Prostate gland (tissue), 2 donors: Measurements from ENCODE around the gene FGF22. TPM values are rescaled to one million over a fixed set of nuclear protein-coding genes. Genes with fewer than 3 reads are reported as not detected.
A peak's percentile ranks its signal among the peaks of the same experiment; 100 is the strongest.
"Not testable (repeated sequence)": the region's sequence is repeated elsewhere in the genome, so short reads cannot be mapped to it uniquely, and the experiment has no call there.

Experiments used
- DNase-seq: peaks from one replicate; pipeline ENCODE4 v3.0.0-alpha.2; 2019; ENCODE audit warnings: low spot score
- H3K27ac ChIP-seq, 2 donors: fragments of 200-600 bp; sonication (generic); 2 replicates each; pipeline ENCODE4 v1.5.1; 2017 to 2019
- H3K27me3 ChIP-seq: fragments of 200-600 bp; sonication (generic); replicated peaks from 2 replicates; pipeline ENCODE4 v1.5.1; 2019; ENCODE audit not compliant: insufficient read depth
- H3K36me3 ChIP-seq, 2 donors: fragments of 200-600 bp; sonication (generic); 1 replicate in 1 of 2; 2 replicates in 1 of 2; pipeline versions ENCODE4 v1.5.1 to v1.8.1; 2017 to 2019
- H3K4me1 ChIP-seq: fragments of 200-600 bp; sonication (generic); replicated peaks from 2 replicates; pipeline ENCODE4 v1.5.1; 2019
- H3K4me3 ChIP-seq, 2 donors: fragments of 200-600 bp; sonication (generic); 2 replicates each; pipeline ENCODE4 v1.5.1; 2017 to 2019
- H3K9me3 ChIP-seq: fragments of 200-600 bp; sonication (generic); 2 replicates; pipeline ENCODE4 v1.5.1; 2017
- CTCF ChIP-seq, 4 experiments: fragments of 200-600 bp in 2 of 4; fragments of 450-650 bp in 2 of 4; sonication (generic) in 2 of 4; IDR thresholded peaks; 1 replicate in 3 of 4; 2 replicates in 1 of 4; pipeline ENCODE4 v1.5.1; 2016 to 2019; ENCODE audit warnings: antibody characterized with exemption in 4 of 4, mild to moderate bottlenecking in 2 of 4, moderate library complexity in 2 of 4
- POLR2A ChIP-seq: fragments of 450-650 bp; IDR thresholded peaks from one replicate; pipeline ENCODE4 v1.6.1; 2016; ENCODE audit warnings: antibody characterized with exemption, mild to moderate bottlenecking
- POLR2AphosphoS5 ChIP-seq: sonication (generic); formaldehyde crosslinking; IDR thresholded peaks from one replicate; pipeline ENCODE4 v1.6.1; 2017; ENCODE audit warnings: antibody characterized with exemption
- WGBS: methylation state at CpG from one replicate; pipeline ENCODE4 v1.1.5; 2018; 5-methylcytosine and 5-hydroxymethylcytosine counted together
- intact Hi-C: fragments of 100-400 bp; cut with DNase I; formaldehyde crosslinking; loops from one replicate; pipeline ENCODE4 v1.14.2; 2022
- total RNA-seq, 2 donors: library from RNA; depleted of rRNA; stranded (reverse); fragments of >200 nt; gene quantifications; one replicate each; pipeline ENCODE4 v1.1.0, GENCODE V29; 2016

FGF22 gene
- total RNA-seq, 2 donors from 2014 or later: 4.4 TPM; not detected in 1

GRCh38 chr19:624433-625109 is 15.1 kb upstream of the FGF22 start:
- WGBS: 86% methylated on average over 24 of the region's 24 CpGs
- TF ChIP-seq POLR2A (no peak), CTCF (IDR thresholded peaks at IDR 0.05) (no peak), POLR2AphosphoS5 (no peak)
- no peak for DNase-seq
- H3K27me3 ChIP-seq: no peaks in the 10 kb centered on the region
- H3K36me3 ChIP-seq: peaks cover 0 to 18% of the 10 kb centered on the region in 2 donors
- no peaks in the 10 kb centered on the region for H3K9me3 ChIP-seq
- H3K4me1 ChIP-seq: no peaks in the 10 kb centered on the region
- no peak overlapping the region for H3K4me3 ChIP-seq
- intact Hi-C loops: no loop called here
- peak overlapping the region in 1 of 2 donors; percentile 3 for H3K27ac ChIP-seq

- 79% methylated on average over 5 of the region's 5 CpGs for WGBS
- H3K9me3 ChIP-seq: no peaks in the 10 kb centered on the region
- TF ChIP-seq POLR2AphosphoS5 (no peak), CTCF (IDR thresholded peaks at IDR 0.05) (no peak), POLR2A (no peak)
- H3K27me3 ChIP-seq: no peaks in the 10 kb centered on the region
- no peak overlapping the region for H3K27ac ChIP-seq
- DNase-seq: no peak
- no peak overlapping the region for H3K4me3 ChIP-seq
- peaks cover 0 to 11% of the 10 kb centered on the region in 2 donors for H3K36me3 ChIP-seq
- intact Hi-C loops: no loop called here
- no peaks in the 10 kb centered on the region for H3K4me1 ChIP-seq
Observed at GRCh38 chr19:625257-625656, 14.4 kb upstream of the FGF22 start.

DNA sequence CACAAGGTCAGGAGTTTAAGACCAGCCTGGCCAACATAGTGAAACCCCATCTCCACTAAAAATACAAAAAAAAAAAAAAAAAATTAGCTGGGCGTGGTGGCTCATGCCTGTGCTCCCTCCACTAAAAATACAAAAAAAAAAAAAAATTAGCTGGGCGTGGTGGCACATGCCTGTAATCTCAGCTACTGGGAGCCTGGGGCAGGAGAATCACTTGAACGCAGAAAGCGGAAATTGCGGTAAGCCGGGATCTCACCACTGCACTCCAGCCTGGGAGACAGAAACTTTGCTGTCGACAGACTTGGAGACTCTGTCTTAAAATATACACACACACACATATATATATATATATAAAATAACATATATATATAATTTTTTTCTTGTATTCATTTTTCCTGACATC is 13.1 kb upstream of the FGF22 start:
- not testable (repeated sequence) for H3K36me3 ChIP-seq, DNase-seq, H3K4me1 ChIP-seq

DNA sequence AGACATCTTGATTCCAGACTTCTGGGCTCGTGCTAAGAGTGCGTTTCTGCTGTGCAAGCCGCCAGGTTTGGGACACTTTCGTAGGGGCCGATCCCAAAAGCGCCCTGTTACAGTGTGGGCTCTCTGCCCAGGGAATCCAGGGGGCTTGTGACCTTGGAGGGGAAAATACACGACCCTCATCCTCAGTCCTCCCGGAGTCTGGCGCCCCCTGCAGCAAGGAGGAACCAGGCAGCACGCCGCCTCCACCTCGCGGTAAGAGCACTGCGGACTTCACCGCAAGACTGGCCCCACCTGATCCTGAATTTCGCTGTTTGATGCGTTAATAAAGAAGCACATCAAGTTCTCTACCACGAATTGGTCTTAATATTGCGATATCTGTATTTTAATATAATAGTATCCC is 11.5 kb upstream of the FGF22 start:
- 84% methylated on average over 19 of the region's 19 CpGs for WGBS
- TF ChIP-seq CTCF (IDR thresholded peaks at IDR 0.05) (no peak), POLR2A (no peak), POLR2AphosphoS5 (no peak)

More for the DNA sequence above, 13.1 kb upstream of the FGF22 start:
- H3K4me3 ChIP-seq, H3K9me3 ChIP-seq, intact Hi-C loops, H3K27ac ChIP-seq, H3K27me3 ChIP-seq: not testable (repeated sequence)
- WGBS: 93% methylated on average over 7 of the region's 7 CpGs

GRCh38 chr19:629515-629914 is 10.2 kb upstream of the FGF22 start:
- intact Hi-C loops, DNase-seq: not testable (repeated sequence)

More for the DNA sequence above, 11.5 kb upstream of the FGF22 start:
- H3K9me3 ChIP-seq: no peaks in the 10 kb centered on the region
- no peaks in the 10 kb centered on the region for H3K27me3 ChIP-seq
- H3K4me3 ChIP-seq: no peak overlapping the region
- no peak for DNase-seq
- no peak overlapping the region for H3K27ac ChIP-seq
- intact Hi-C loops: no loop called here
- H3K36me3 ChIP-seq: no peaks in the 10 kb centered on the region
- no peaks in the 10 kb centered on the region for H3K4me1 ChIP-seq

More at GRCh38 chr19:629515-629914, 10.2 kb upstream of the FGF22 start:
- H3K27ac ChIP-seq, H3K4me3 ChIP-seq, H3K27me3 ChIP-seq, H3K4me1 ChIP-seq, H3K9me3 ChIP-seq, H3K36me3 ChIP-seq: not testable (repeated sequence)
- 65% methylated on average over 24 of the region's 25 CpGs for WGBS
